GM12872 (cell line): Measurements from ENCODE around the gene GPR137.
A peak's percentile ranks its signal among the peaks of the same experiment; 100 is the strongest.

Experiments
- TF ChIP-seq, protein P1 (sequence below): IDR thresholded peaks from 3 replicates; pipeline ENCODE4 v1.5.1; 2011; ENCODE audit warnings: low read depth, mild to moderate bottlenecking, low read length, moderate library complexity; ENCODE audit not compliant: insufficient read depth

The GPR137 gene

GRCh38 chr11:64276653-64277431 lies 8.8 kb upstream of the GPR137 start:
- TF ChIP-seq, protein P1, sequence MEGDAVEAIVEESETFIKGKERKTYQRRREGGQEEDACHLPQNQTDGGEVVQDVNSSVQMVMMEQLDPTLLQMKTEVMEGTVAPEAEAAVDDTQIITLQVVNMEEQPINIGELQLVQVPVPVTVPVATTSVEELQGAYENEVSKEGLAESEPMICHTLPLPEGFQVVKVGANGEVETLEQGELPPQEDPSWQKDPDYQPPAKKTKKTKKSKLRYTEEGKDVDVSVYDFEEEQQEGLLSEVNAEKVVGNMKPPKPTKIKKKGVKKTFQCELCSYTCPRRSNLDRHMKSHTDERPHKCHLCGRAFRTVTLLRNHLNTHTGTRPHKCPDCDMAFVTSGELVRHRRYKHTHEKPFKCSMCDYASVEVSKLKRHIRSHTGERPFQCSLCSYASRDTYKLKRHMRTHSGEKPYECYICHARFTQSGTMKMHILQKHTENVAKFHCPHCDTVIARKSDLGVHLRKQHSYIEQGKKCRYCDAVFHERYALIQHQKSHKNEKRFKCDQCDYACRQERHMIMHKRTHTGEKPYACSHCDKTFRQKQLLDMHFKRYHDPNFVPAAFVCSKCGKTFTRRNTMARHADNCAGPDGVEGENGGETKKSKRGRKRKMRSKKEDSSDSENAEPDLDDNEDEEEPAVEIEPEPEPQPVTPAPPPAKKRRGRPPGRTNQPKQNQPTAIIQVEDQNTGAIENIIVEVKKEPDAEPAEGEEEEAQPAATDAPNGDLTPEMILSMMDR: no peak

DNA sequence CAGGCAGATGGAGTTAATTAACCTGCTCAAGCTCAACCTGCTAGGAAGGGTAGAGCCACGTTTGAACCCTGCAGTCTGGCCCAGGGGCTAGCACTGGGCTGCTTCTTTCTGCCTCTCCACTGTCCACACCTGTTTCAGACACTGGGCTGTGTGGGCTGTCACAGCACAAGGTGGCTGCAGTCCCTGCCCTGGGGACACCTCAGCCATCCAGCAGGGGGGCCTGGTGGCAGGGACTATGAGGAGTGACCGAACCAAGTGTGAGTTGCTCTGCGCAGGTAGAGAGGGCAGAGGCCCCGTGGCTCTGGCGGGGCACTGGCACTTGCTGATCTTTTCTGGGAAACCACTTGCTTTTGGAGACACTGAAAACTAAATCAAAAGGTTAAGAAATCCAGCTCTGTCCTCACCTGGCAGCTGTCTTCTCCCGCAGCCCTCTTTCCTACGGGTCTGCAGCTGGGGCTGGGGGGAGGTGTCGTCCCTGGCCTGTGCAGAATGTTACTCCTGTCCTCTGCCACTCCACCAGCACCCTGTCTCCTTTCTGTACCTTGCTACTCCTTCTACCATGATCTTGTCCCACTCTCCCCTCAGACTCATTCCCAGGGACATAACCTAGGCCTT lies 7.0 kb upstream of the GPR137 start:
- TF ChIP-seq, protein P1: no peak

- TF ChIP-seq, protein P1: no peak
Observed at GRCh38 chr11:64281957-64282770, 3.5 kb upstream of the GPR137 start.

GRCh38 chr11:64283092-64283491 lies 2.6 kb upstream of the GPR137 start:
- TF ChIP-seq, protein P1: no peak

DNA sequence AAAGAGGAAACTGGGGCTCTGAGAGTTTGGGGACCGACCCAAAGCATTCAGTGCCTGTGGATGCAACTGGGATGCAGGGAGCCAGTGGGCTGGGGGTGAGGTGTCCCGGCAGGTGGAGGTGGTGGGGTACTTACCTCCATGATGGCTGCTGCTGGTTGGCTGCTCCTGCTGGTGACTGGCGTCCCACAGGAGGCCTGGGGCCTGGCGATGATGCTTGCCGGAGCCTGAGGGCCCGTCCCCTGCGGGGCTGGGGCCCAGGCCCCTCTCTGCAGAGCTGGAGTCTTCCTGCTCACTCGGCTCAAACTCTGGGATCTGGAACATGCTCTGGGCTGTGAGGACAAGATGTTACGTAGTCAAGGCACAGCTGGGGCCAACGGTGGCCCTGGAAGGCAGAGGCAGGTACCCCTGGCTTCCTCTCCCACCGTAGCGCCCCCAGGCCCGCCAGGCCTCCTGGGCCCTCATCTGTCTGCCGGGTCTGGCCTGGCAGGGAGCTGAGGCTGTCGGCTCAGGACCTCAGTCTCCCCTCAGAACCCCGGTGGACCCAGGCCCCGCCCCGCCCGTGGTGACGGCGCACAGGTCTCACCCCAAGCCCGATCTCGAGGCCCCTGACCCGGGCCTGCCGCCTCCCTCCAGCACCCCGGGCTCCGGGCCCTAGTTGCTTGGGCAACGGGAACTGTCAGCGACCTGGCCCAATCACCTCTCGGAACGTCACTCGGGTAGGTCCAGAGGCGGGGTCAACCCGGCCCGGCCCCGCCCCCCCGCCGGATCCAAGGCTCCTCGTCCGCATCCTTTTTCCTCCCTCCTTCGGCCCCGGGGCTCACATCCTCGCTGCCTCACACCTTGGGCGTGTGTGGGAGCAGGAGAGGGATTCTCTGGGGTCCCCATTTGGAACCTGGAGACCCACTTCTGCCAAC lies 1.3 kb upstream of the GPR137 start, which contains the start of gene BAD:
BAD (minus strand) TSS at position 618 of the 914 bp plus-strand sequence; CDS start at position 321, 297 bp downstream.
- TF ChIP-seq, protein P1: no peak

DNA sequence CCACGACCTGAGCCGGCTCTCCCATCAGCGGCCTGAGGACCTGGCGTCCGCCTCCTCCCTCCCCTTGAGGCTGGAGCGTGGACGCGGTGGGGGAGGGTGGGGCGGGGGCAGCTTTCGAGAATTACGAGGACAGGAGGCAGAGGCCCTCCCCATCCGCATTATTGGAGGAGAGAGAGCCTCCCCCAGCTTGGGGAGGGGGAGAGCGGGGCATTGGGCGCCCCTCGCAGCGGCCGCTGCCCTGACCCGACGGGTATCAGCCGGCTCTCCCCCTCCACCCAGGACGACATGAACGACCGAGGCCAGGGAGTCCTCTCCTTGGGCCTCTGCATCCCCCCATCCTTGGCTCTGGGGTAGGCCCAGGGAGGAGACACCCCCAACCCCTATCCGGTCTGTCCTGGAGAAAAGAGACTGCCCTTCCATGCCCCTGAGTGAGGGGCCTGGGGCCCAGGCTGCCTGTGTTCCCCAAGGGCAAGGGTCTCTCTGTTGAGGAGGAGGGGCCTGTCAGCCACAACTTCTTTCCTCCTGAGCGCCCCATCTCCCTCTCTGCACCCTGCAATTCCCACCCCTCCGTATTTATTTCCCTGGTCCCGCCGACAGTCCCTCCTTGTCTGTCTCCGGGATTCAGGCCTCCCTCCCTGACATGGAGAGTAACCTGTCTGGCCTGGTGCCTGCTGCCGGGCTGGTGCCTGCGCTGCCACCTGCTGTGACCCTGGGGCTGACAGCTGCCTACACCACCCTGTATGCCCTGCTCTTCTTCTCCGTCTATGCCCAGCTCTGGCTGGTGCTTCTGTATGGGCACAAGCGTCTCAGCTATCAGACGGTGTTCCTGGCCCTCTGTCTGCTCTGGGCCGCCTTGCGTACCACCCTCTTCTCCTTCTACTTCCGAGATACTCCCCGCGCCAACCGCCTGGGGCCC lies 495 bp downstream of the GPR137 start:
- TF ChIP-seq, protein P1: peak; percentile 42
